SU-DHL-6 (cell line): ENCODE data around the gene SFSWAP.

Experiments used
- H2AFZ ChIP-seq: fragments of 200-600 bp; sonication (generic); 2 replicates; pipeline ENCODE4 v1.6.1; 2014; ENCODE audit warnings: low read depth, mild to moderate bottlenecking, moderate library complexity, mixed read lengths, antibody characterized with exemption, low read length; ENCODE audit not compliant: severe bottlenecking
- H3F3A ChIP-seq: fragments of 200-600 bp; shearing (Covaris generic); 2 replicates; pipeline ENCODE4 v1.6.0; 2016; ENCODE audit warnings: antibody characterized with exemption, mild to moderate bottlenecking; ENCODE audit not compliant: insufficient read depth
- H3K27ac ChIP-seq: fragments of 200-600 bp; sonication (generic); 2 replicates; pipeline ENCODE4 v1.5.1; 2016; ENCODE audit warnings: low read depth, mild to moderate bottlenecking, low read length, moderate library complexity, mixed read lengths
- H3K27me3 ChIP-seq: fragments of 200-600 bp; sonication (generic), shearing (Covaris generic); 2 replicates; pipeline ENCODE4 v1.6.0; 2014; ENCODE audit warnings: mild to moderate bottlenecking, low read length
- H3K36me3 ChIP-seq: fragments of 200-600 bp; sonication (generic); 2 replicates; pipeline ENCODE4 v1.6.1; 2014; ENCODE audit warnings: mild to moderate bottlenecking, low read length, mixed read lengths
- H3K4me2 ChIP-seq: fragments of 300-600, 200-600 bp; shearing (Covaris generic), sonication (generic); 2 replicates; pipeline ENCODE4 v1.6.0; 2014; ENCODE audit warnings: low read length, low read depth, mild to moderate bottlenecking; ENCODE audit not compliant: poor library complexity, severe bottlenecking
- H3K4me3 ChIP-seq: fragments of 200-600 bp; sonication (generic); 2 replicates; pipeline ENCODE4 v1.5.1; 2014; ENCODE audit warnings: antibody characterized with exemption, low read length, mild to moderate bottlenecking, mixed read lengths; ENCODE audit not compliant: insufficient read depth, poor library complexity, severe bottlenecking
- H3K79me2 ChIP-seq: fragments of 200-600 bp; sonication (generic); 2 replicates; pipeline ENCODE4 v1.6.1; 2014; ENCODE audit warnings: mild to moderate bottlenecking, low read length, moderate library complexity; ENCODE audit not compliant: insufficient read depth
- H3K9ac ChIP-seq: fragments of 200-600 bp; sonication (generic); 2 replicates; pipeline ENCODE4 v1.7.0; 2014; ENCODE audit warnings: mild to moderate bottlenecking, low read length
- H3K9me2 ChIP-seq: fragments of 200-600 bp; sonication (generic); replicated peaks from 2 replicates; pipeline ENCODE4 v1.6.1; 2014; ENCODE audit warnings: low read length; ENCODE audit not compliant: insufficient read depth
- H3K9me3 ChIP-seq: fragments of 200-600 bp; sonication (generic); 2 replicates; pipeline ENCODE4 v1.6.1; 2014; ENCODE audit warnings: low read length, mixed read lengths; ENCODE audit not compliant: insufficient read depth
- H4K20me1 ChIP-seq: fragments of 200-600 bp; sonication (generic); 2 replicates; pipeline ENCODE4 v1.6.1; 2014; ENCODE audit warnings: low read depth, mild to moderate bottlenecking, antibody characterized with exemption, low read length, moderate library complexity, mixed read lengths
- EZH2phosphoT487 ChIP-seq: fragments of 200-600 bp; sonication (generic), shearing (Covaris generic); conservative IDR thresholded peaks from 2 replicates; pipeline ENCODE4 v1.6.1; 2018; ENCODE audit warnings: mild to moderate bottlenecking, antibody characterized with exemption, low read length, moderate library complexity, mixed read lengths
- TF ChIP-seq, protein P1 (sequence below): fragments of 200-600 bp; sonication (generic); IDR thresholded peaks from one replicate; pipeline ENCODE4 v1.5.1; 2017; ENCODE audit warnings: antibody characterized with exemption, mild to moderate bottlenecking, low read length, moderate library complexity; ENCODE audit not compliant: insufficient read depth, poor library complexity, severe bottlenecking

Gene SFSWAP

GRCh38 chr12:131732996-131733615, 22.2 kb downstream of the SFSWAP start:
- Histone ChIP-seq H3K27ac (no peak overlapping the region), H3K9me3 (no peaks in the 10 kb centered on the region), H4K20me1 (no peaks in the 10 kb centered on the region), H3K9ac (no peak overlapping the region), H3K79me2 (no peaks in the 10 kb centered on the region), H3K4me2 (no peak overlapping the region), H3K27me3 (no peaks in the 10 kb centered on the region), H3K9me2 (no peaks in the 10 kb centered on the region), H3K36me3 (peaks cover 5% of the 10 kb centered on the region; the same call in 1 of the 2 replicates), H2AFZ (no peak overlapping the region), H3F3A (peaks cover 4% of the 10 kb centered on the region), H3K4me3 (no peak overlapping the region)
- TF ChIP-seq, protein P1, sequence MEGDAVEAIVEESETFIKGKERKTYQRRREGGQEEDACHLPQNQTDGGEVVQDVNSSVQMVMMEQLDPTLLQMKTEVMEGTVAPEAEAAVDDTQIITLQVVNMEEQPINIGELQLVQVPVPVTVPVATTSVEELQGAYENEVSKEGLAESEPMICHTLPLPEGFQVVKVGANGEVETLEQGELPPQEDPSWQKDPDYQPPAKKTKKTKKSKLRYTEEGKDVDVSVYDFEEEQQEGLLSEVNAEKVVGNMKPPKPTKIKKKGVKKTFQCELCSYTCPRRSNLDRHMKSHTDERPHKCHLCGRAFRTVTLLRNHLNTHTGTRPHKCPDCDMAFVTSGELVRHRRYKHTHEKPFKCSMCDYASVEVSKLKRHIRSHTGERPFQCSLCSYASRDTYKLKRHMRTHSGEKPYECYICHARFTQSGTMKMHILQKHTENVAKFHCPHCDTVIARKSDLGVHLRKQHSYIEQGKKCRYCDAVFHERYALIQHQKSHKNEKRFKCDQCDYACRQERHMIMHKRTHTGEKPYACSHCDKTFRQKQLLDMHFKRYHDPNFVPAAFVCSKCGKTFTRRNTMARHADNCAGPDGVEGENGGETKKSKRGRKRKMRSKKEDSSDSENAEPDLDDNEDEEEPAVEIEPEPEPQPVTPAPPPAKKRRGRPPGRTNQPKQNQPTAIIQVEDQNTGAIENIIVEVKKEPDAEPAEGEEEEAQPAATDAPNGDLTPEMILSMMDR = no peak
- TF ChIP-seq EZH2phosphoT487 = no peak

GRCh38 chr12:131733874-131734273, 23.0 kb downstream of the SFSWAP start:
- Histone ChIP-seq H3K9me3 (no peaks in the 10 kb centered on the region), H3K79me2 (no peaks in the 10 kb centered on the region), H3K27me3 (no peaks in the 10 kb centered on the region), H3K36me3 (peaks cover 6% of the 10 kb centered on the region; the same call in 1 of the 2 replicates), H3K4me3 (no peak overlapping the region), H2AFZ (no peak overlapping the region), H3F3A (peaks cover 5% of the 10 kb centered on the region), H4K20me1 (no peaks in the 10 kb centered on the region), H3K27ac (no peak overlapping the region), H3K9me2 (no peaks in the 10 kb centered on the region), H3K4me2 (no peak overlapping the region), H3K9ac (no peak overlapping the region)
- no peak for TF ChIP-seq EZH2phosphoT487
- TF ChIP-seq, protein P1 = no peak

DNA sequence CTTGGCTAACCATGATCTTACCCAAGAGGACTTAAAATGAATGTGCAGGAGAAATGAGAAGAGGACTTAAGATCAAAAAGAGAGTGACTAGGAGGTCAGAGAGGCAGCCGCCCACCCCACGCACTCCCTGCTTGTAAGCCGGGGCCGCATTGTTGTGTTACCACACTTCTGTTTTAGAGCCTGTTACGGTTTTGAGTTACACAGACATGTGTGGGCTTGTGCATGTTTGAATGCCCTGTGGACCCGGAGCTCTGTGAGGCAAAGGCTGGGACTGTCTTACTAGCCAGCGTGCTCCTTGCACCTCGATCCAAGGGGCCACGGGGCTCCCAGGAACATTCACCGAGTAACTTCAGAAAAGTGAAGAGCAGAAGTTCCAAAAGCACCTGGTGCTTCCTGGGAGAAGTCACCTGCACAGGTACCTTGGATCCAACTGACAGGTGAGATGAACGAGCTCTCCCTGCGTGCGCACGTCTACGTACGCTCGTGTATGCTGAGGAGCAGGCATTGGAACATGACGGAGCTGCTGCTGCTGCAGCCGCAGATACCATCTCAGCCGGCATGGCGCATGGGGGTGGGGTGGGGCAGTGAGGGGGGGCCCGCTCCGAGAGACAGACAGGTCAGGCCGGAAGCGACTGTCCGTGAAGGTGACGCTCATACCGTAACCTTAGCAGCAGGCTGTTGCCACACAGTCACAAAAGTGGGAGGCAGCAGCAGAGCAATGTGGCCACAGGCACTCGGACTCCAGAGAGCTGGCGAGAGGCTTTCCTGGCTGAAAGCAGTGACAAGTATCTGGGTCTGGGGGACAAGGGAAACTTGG, 23.7 kb downstream of the SFSWAP start:
- no peaks in the 10 kb centered on the region for H3K27me3 ChIP-seq
- H4K20me1 ChIP-seq = no peaks in the 10 kb centered on the region
- no peaks in the 10 kb centered on the region for H3K9me2 ChIP-seq
- H3K9me3 ChIP-seq = no peaks in the 10 kb centered on the region
- no peak for TF ChIP-seq EZH2phosphoT487
- TF ChIP-seq, protein P1 = no peak
- peaks cover 5% of the 10 kb centered on the region for H3F3A ChIP-seq
- no peak overlapping the region for H3K4me2 ChIP-seq
- no peak overlapping the region for H3K4me3 ChIP-seq
- H3K9ac ChIP-seq = no peak overlapping the region
- H3K79me2 ChIP-seq = no peaks in the 10 kb centered on the region
- H3K36me3 ChIP-seq = peaks cover 8% of the 10 kb centered on the region; the same call in 1 of the 2 replicates
- H3K27ac ChIP-seq = no peak overlapping the region
- no peak overlapping the region for H2AFZ ChIP-seq
